HG03064 (cell line): ENCODE measurements around the gene POLE3.
"Not testable (repeated sequence)": the region's sequence is repeated elsewhere in the genome, so short reads cannot be mapped to it uniquely, and the experiment has no call there.

Source experiments
- ATAC-seq: cut with Tn5 transposase; IDR thresholded peaks from one replicate; pipeline ENCODE4 v1.9.1; 2021; ENCODE audit warnings: low read depth; ENCODE audit not compliant: unreplicated experiment

The POLE3 gene

DNA sequence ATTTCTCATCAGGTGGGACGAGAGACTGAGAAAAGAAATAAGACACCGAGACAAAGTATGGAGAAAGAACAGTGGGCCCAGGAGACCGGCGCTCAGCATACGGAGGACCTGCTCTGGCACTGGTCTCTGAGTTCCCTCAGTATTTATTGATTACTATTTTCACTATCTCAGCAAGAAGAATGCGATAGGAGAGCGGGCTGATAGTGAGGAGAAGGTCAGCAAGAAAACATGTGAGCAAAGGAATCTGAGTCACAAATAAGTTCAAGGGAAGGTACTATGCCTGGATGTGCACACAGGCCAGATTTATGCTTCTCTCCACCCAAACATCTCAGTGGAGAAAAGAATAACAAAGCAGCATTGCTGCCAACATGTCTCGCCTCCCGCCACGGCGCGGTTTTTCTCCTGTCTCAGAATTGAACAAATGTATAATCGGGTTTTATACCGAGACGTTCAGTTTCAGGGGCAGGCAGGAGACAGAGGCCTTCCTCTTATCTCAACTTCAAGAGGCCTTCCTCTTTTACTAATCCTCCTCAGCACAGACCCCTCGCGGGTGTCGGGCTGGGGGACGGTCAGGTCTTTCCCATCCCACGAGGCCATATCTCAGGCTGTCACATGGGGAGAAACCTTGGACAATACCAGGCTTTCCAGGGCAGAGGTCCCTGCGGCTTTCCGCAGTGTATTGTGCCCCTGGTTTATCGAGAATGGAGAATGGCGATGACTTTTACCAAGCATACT, 31.2 kb downstream of the POLE3 start:
- not testable (repeated sequence) for ATAC-seq

DNA sequence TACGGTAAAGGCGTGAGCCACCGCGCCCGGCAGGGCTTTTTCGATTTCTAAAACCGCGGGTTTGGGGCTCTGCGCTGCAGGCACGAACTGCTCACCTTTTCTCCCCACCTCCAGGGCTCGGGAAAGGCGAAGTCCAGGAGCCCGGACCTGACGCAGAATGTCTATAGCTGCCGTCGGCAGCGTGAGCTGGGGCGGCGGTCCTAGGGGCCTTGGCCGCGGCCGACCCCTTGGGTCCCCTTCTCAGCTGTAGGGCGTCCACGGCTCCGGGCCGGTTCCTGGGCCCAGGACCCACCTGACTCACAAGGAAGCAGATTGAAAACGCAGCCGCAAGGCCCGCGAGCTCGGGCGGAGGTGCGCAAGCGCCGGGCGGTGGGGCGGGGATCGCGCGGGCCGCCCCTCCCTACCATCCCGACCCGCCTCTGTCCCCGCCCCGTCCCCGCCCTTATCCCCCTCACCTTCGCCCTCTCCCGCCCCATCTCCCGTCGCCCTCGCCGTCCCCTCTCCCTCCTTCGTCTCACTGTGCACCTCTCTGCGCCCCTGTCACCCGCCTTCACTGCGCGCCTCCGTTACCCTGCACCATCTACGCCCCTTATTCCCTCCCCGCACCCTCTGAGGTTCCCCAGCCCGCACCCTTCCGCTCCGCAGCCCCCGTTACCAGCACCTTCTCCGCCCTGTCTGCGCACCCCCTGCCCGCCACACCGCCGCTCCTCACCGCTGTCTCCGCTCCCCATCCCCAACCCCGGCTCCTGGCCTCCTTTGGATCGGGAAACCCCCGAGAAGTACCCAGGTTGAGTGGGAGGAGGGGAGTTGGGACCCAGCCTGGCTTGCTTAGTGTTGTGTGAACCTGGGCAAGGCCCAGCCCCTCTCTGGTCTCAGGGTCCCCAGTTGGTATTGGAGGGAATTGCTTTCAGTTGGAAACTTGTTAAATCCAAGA, 33.6 kb downstream of the POLE3 start, which contains the start of gene HDHD3:
TSS of gene HDHD3 (minus strand) at position 353 of the 934 bp plus-strand sequence. CDS start 2,632 bp downstream, outside the sequence.
- peak; percentile 62 for ATAC-seq

DNA sequence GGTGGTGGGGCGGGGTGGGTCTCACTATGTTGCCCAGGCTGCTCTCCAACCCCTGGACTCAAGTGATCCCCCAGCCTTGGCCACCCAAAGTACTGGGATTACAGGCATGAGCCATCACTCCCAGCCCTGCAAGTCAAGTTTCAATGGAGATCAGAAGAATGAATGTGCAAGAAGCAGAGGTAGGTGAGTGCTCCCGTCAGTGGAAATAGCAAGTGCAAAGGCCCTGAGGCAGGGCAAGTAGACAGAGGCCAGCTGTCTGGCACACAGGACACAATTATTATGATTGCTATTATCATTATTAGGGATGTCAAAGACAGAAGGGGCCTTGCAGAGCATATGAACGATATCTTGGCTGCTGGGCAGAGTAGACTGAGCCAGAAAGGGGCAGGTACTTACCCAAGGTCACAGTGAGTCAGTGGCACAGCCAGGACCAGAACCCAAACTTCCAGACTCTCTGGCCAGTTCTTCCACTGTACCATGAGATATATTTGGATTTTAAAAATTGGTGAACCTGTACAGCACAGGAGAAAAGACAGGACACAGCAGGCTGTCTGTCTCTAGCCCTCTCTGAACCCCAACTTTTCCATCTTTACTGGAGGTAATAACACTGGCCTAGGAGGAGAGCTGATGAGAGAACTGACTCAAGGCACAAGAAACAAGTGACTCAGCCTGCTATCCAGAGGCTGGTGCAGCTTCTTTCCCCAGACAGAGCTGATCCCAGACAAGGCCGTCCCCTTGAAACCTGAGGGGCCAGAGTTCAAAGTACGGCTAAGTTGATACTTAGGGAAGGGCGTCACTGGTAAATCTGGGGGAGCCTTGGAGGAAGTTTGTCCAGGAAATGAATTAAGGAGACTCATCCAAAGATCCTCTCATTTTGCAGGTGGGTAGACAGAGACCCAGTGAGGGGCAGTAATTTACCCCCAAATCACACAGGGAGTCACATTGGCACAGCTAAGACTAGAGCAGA, 35.1 kb downstream of the POLE3 start:
- no peak for ATAC-seq

DNA sequence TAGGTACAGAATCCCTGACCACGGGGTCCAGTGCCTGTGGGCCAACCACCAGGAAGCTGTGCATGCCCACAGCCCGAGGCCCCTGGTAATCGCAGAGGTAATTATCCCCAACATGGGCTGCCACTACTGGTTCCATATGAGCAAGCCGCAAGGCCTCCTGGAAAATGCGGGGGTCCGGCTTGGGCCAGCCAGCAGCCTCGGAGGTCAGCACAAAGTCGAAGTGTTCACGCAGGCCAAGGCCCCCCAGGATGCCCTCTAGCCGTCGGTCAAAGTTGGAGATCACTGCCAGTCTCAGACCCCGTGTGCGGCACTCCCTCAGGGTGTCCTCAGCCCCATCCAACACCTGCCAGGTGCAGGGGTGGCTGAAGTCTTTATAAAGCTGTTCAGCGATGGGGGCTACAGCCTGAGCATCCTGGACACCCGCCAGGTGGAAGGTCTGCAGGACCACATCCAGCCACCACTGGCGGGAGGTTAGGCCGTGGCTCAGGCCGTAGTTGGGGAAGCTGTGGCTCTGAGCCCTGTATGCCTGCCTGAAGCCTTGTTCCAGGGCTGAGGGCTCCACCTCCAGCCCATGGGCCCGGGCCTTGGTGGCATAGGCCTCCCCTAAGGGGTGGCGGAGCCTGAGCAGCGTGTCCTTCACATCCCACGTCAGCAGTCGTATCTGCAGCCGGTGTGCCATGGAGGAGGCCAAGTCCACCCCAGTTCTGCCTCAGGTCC, 36.6 kb downstream of the POLE3 start:
- ATAC-seq: no peak

DNA sequence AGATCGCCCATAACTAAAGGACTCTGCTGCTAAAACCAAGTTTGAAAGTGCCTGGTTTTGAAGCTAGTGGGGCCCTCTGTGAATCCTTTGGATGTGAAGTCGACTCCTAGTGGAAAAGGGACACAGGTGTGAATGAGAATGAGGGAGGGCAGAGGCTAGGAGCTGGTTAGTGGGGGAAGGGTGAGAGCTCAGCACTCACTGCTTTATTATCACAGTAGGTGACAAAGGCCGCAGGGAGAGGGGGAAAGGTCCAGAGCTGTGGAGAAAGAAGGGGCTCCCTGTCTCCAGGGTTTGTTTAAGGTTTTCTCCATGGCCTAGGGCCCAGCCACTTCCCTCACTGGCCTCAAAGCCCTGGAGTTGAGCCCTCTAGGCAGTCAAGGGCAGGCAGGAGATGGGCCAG, 37.2 kb downstream of the POLE3 start:
- ATAC-seq: no peak

DNA sequence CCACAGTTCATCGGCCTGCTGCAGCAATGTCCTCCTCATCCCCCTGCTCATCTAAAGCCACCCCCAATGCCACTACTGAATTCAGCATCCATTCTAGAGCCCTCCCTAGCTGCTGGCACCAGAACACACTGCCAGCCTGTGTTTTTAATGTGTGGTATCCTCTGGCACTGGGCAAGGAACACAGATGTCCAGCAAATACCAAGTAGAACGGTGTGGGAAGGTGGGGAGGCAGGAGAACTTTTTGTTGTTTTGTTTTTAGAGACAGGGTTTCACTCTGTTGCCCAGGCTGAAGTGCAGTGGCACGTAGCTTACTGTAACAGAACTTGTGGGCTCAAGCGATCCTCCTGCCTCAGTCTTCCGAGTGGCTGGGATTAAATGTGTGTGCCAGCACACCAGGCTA, 38.4 kb downstream of the POLE3 start:
- ATAC-seq: no peak

DNA sequence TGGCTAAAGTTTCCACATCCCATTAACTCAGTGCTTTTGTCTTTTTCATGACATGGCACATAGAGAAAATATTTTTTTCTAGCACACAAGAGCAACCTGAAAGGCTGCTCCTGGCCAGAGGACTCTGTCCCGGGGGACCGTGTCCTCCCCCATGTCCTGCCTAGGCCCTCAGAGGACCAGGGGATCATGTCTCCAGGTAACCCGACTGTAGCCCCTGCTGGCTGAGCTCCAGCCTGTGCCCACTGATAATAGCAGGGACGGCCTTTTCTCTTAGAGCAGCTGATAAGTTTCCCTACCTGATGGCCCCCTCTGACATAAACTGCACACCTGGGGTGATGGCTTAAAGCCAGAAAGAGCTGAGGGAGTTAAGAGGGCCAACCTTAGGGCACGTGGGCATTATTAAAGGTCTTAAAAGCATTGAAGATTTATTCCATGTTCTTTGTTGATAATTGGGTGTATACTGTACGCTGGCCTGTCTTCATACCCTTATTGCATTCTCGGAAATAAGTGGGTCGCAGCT, 39.6 kb downstream of the POLE3 start:
- ATAC-seq: no peak

DNA sequence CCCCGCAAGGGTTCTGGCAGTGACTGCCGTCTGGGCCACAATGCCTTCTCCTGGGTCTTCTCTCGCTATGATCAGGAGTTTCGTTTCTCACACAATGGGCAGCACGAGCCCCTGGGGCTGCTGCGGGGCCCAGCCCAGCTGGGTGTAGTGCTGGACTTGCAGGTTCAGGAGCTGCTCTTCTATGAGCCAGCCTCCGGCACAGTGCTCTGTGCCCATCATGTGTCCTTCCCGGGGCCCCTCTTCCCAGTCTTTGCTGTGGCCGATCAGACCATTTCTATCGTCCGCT, 40.7 kb downstream of the POLE3 start:
- no peak for ATAC-seq

DNA sequence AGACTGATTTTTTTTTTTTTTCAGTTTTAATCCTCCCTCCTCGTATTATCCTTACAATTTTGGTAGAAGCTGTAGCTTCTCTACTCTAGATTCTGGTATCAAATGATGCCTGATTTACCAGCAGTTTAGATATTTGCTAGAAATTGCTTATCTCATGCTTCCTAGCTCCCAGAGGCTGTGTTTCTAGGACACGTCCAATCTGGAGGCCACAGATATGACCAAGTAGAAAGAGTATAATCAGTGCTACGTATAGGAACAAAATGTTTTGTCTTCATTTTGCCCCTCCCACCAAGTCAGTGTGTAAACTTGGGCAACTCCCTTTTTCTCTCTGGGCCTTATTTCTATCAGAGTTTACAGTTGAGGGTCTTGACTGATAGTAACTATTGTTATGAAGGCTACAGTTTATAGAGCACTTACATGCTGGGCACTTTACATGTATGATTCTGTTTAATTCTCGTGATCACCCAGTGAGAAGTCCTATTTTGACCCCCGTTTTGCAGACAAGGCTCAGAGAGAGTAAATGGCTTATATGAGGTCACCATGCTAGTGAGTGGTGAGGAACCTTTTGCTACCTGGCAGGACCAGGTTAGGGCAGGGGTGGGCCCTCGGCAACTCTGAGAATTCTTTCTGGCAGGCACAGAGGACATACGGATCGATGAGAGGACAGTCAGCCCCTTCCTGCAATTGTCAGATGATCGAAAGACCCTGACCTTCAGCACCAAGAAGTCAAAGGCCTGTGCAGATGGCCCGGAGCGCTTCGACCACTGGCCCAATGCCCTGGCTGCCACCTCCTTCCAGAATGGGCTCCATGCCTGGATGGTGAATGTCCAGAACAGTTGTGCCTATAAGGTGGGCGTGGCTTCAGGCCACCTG, 41.3 kb downstream of the POLE3 start:
- ATAC-seq: no peak

DNA sequence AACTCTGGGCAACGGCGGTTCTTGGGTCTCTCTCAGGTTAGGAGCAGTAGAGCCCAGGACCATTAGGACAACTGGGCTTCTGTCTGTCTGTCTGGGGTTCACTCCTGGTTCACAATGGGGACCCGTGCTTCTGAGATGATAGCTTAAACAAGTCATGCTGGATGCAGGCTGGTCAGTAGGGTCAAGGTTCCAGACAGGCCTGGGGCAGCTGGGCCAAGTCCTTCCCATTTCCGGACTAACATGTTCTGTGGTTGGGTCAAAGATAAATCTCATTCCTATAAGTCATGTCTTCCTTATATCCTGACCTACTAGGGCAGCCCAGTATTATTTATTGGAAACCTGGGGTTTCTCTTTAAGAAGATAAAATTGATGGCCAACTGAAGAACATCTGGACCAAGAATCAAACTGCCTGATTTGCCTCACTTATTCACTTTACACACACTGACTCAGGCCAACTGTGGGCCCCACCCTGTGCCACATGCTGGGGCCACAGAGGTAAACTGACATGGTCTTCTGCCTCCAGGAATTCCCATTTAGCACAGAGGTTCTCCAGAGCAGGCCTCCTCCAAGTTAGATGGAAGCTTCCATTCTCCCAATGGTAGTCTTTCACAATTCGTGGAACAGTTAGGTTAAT, 42.0 kb downstream of the POLE3 start:
- ATAC-seq: no peak

DNA sequence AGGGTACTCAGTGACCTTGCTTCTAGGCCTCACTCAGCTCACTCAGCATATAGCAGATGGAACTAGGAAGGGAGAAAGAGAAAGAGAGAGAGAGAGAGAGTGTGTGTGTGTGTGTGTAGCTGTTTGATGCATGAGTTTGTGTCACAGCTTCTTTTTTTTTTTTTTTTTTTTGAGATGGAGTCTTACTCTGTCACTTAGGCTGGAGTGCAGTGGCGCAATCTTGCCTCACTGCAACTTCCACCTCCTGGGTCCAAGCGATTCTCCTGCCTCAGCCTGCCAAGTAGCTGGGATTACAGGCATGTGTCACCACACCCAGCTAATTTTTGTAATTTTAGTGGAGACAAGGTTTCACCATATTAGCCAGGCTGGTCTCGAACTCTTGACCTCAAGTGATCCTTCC, 44.8 kb downstream of the POLE3 start:
- not testable (repeated sequence) for ATAC-seq

DNA sequence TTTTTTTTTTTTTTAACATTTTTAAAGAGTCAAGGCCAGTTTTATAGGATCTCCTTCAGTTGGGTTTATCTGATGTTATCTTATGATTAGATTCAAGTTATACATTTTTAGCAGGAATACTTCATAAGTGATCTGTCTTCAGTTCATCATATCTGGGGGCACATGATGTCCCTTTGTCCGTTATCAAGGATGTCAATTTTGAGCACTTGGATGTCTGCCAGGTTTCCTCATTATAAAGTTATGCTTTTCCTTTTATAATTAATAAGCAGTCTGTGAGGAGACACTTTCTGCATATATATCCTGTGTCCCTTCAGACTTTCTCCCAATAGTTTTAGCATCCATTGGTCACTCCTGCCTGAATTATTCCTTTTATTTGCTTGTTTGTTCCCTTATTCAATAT, 45.5 kb downstream of the POLE3 start:
- no peak for ATAC-seq

DNA sequence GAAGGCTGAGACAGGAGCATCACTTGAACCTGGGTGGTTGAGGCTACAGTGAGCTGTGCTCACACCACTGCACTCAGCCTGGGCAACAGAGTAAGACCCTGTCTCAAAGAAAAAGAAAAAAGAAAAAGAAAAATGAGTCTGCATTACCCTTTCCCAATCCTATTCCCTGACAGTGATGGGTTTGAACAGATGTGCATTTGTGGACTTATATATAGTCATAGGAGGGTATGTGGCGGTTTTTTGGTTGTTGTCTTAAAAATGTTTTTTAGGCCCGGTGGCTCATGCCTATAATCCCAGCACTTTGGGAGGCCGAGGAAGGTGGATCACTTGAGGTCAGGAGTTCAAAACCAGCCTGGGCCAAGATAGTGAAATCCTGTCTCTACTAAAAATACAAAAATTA, 47.1 kb downstream of the POLE3 start:
- no peak for ATAC-seq

DNA sequence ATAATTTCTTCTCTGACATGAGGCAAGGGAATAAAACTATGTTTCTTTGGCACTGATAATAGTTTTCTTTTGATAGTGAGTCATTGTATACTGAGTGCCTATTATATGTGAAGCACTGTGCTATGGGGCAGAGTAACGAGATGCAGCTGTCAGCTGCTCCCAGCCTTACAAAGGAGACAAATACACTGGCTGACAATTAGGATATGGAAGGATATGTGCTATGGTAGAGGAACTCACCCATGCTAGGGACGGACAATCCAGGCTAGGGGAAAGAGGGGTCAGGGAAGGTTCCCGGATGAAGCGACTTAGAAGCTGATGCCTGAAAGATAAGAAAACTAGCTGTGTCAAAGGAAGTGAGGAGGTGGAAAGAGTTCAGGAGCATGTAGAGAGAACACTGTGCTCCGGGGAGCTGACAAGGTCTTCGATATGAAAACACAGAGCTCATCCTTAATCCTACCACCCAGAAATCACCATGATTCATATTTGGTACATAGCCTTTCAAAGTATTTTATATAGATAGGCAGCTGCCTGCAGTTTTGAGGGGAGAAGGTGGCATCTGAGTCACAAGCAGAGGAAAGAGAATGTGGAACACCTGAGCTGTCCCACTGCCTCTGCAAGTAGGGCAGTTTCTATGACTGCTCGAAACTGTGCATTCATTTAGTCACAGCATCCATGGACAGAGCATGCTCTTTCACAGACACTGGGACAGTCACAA, 49.0 kb downstream of the POLE3 start:
- no peak for ATAC-seq

DNA sequence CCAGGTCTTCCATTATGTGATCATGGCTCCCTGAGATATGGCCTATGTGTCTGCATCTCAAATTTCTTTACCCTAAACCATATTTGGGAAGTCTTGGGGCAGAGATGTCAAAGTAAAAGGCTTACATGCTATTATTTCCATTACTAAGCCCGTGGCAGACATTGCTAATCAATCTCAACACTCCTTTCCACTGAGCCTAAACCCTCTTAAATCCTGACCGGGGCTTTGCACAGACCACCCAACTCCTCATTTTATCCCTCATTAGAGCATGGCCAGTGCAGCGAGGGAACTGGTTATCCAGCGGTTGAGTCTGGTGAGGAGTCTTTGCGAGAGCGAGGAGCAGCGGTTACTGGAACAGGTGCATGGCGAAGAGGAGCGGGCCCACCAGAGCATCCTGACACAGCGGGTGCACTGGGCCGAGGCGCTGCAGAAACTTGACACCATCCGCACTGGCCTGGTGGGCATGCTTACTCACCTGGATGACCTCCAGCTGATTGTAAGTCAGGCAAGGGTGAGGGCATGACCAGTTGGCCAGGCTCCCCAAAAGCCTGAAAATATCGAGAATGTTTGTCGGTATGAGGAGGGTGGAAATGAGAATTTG, 50.1 kb downstream of the POLE3 start:
- no peak for ATAC-seq

DNA sequence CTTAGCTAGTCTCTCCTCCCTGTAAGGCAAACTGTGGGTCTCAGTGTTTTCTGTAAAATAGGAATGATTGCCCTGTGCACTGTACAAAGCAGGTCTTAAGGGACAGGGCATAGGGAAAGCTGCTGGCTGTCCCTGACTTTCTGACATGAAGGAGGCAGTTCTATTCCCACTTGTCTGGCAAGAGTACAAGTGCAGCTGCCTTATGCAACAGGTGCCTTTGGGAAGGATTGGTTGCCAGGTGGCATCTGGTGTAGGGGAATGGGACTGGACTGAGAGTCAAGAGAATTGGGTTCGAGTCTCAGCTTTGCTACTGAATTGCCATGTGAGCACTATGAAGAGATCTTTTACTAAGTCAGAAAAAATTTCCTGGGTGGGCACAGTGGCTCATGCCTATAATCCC, 51.1 kb downstream of the POLE3 start:
- no peak for ATAC-seq
